Bone marrow (tissue), 2 donors: ENCODE measurements around the gene APBB2.
"Not testable (repeated sequence)": the region's sequence is repeated elsewhere in the genome, so short reads cannot be mapped to it uniquely, and the experiment has no call there.

Experiments used
- DNase-seq, 2 donors: peaks; one replicate each; lab custom pipeline; 2025; lab: John Stamatoyannopoulos, UW

Gene APBB2

GRCh38 chr4:40900531-40900930 is 313.8 kb downstream of the APBB2 start:
- not testable (repeated sequence) for DNase-seq

GRCh38 chr4:40897557-40898203 is 316.7 kb downstream of the APBB2 start:
- DNase-seq = peak; percentile 2 to 34

- no peak for DNase-seq
Measured at GRCh38 chr4:40890764-40891163, 323.6 kb downstream of the APBB2 start.

GRCh38 chr4:40890199-40890598 is 324.1 kb downstream of the APBB2 start:
- no peak for DNase-seq

GRCh38 chr4:40888933-40889332 is 325.4 kb downstream of the APBB2 start:
- no peak for DNase-seq

- no peak for DNase-seq
Measured at GRCh38 chr4:40887764-40888131, 326.6 kb downstream of the APBB2 start.

GRCh38 chr4:40886931-40887763 is 327.2 kb downstream of the APBB2 start:
- DNase-seq = no peak

- no peak for DNase-seq
Measured at GRCh38 chr4:40881851-40882250, 332.5 kb downstream of the APBB2 start.

GRCh38 chr4:40881096-40881495 is 333.2 kb downstream of the APBB2 start:
- DNase-seq = no peak

GRCh38 chr4:40878548-40879055 is 335.7 kb downstream of the APBB2 start:
- DNase-seq = no peak

- no peak for DNase-seq
Measured at GRCh38 chr4:40877081-40877480, 337.3 kb downstream of the APBB2 start.

- no peak for DNase-seq
Measured at GRCh38 chr4:40875507-40876150, 338.7 kb downstream of the APBB2 start.

GRCh38 chr4:40874901-40875300 is 339.4 kb downstream of the APBB2 start:
- no peak for DNase-seq

GRCh38 chr4:40874331-40874730 is 340.0 kb downstream of the APBB2 start:
- no peak for DNase-seq

- no peak for DNase-seq
Measured at GRCh38 chr4:40871695-40872250, 342.6 kb downstream of the APBB2 start.

- DNase-seq = no peak
Measured at GRCh38 chr4:40870150-40870549, 344.2 kb downstream of the APBB2 start.

GRCh38 chr4:40865696-40866095 is 348.6 kb downstream of the APBB2 start:
- DNase-seq = no peak

- no peak for DNase-seq
Measured at GRCh38 chr4:40864531-40864930, 349.8 kb downstream of the APBB2 start.

GRCh38 chr4:40858962-40859361 is 355.4 kb downstream of the APBB2 start:
- no peak for DNase-seq

GRCh38 chr4:40857956-40858355 is 356.4 kb downstream of the APBB2 start:
- no peak for DNase-seq

- peak in 1 of 2 donors; percentile 5 for DNase-seq
Measured at GRCh38 chr4:40856840-40857362, 357.4 kb downstream of the APBB2 start.

GRCh38 chr4:40856277-40856839 is 358.0 kb downstream of the APBB2 start:
- DNase-seq = no peak
